ENCODE measurements around the gene ADGRL1.

DNA sequence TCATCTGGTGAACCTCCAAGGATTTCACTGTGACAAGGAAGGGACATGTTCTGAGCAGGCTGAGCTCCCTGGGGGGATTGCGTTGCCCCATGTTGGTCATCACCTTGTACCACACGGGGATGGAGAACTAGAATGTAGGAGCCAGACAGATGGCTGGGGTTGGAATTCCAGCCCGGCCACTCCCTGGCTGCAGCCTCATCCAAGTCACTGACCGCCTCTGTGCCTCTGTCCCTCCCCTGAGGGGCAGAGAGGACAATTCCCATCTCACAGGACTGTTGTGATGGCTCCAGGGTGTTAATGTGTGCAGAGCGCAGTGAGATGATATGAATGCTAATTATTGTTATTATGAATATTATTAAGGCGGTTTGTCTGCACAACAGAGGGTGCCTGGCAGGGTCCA is 24.1 kb downstream of the ADGRL1 start:
- no peak for TF ChIP-seq EZH2 (IDR thresholded peaks at IDR 0.05; ENCODE audit: borderline replicate concordance, insufficient read depth, low read depth, low read length, poor library complexity, severe bottlenecking)
- TF ChIP-seq, protein P1, sequence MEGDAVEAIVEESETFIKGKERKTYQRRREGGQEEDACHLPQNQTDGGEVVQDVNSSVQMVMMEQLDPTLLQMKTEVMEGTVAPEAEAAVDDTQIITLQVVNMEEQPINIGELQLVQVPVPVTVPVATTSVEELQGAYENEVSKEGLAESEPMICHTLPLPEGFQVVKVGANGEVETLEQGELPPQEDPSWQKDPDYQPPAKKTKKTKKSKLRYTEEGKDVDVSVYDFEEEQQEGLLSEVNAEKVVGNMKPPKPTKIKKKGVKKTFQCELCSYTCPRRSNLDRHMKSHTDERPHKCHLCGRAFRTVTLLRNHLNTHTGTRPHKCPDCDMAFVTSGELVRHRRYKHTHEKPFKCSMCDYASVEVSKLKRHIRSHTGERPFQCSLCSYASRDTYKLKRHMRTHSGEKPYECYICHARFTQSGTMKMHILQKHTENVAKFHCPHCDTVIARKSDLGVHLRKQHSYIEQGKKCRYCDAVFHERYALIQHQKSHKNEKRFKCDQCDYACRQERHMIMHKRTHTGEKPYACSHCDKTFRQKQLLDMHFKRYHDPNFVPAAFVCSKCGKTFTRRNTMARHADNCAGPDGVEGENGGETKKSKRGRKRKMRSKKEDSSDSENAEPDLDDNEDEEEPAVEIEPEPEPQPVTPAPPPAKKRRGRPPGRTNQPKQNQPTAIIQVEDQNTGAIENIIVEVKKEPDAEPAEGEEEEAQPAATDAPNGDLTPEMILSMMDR (IDR thresholded peaks at IDR 0.05): no peak

Data from B cell (primary cell).